Upper lobe of left lung (tissue), 4 donors: Measurements from ENCODE around the gene CCDC198.

Experiments
- CTCF ChIP-seq, 6 experiments: fragments of 450-650 bp in 4 of 6; fragments of 200-600 bp in 2 of 6; sonication (generic) in 2 of 6; IDR thresholded peaks; one replicate each; pipeline ENCODE4 v1.5.1; 2016 to 2019; ENCODE audit warnings: antibody characterized with exemption in 6 of 6
- POLR2A ChIP-seq, 4 donors: fragments of 450-650 bp; IDR thresholded peaks; one replicate each; pipeline ENCODE4 v1.5.1; 2016 to 2017; ENCODE audit warnings: antibody characterized with exemption in 4 of 4, mild to moderate bottlenecking in 2 of 4
- POLR2AphosphoS5 ChIP-seq, 2 donors: sonication (generic); formaldehyde crosslinking; IDR thresholded peaks; one replicate each; pipeline ENCODE4 v1.5.1; 2017; ENCODE audit warnings: antibody characterized with exemption in 2 of 2

DNA sequence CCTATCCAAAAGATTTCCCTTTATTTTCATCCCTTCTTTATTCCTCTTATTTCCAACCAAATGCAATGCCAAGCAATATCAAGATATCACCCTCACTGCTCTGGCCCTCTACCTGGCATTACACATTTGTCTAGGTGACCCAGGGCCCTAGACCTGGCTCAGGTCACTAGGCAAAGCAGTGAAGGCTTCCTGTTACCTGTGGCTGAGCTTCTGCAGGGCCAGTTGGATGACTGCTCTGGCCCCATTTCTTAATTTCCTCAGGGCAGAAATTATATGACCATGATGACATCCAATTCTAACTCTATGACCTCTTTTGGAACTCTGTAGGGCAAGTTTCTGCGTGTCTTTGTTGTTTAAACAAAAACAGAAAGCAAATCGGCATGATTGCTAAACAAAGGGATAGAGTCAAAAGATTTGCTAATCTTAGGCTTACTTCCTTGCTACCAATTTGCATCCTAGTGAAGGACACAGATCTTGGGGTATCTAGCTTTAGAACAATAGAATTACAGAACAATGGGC, 7.4 kb upstream of the CCDC198 start:
- no peak for TF ChIP-seq POLR2A (IDR thresholded peaks at IDR 0.05)
- no peak for TF ChIP-seq CTCF (IDR thresholded peaks at IDR 0.05)
- no peak for TF ChIP-seq POLR2AphosphoS5 (IDR thresholded peaks at IDR 0.05)
